K562 (cell line): ENCODE results near the gene PDE4A. TPM values are rescaled to one million over a fixed set of nuclear protein-coding genes. Genes with fewer than 3 reads are reported as not detected.

Experiments
- ARID3A ChIP-seq: IDR thresholded peaks from 2 replicates; pipeline ENCODE4 v1.6.1; 2012; ENCODE audit warnings: low read depth, low read length, improper control_type of control experiment, borderline replicate concordance
- CBX1 ChIP-seq: sonication (generic); IDR thresholded peaks from 2 replicates; pipeline ENCODE4 v1.6.1; 2016; ENCODE audit warnings: antibody characterized with exemption, low read depth, mild to moderate bottlenecking
- CEBPB ChIP-seq: fragments of 450-650 bp; IDR thresholded peaks from 2 replicates; pipeline ENCODE4 v1.6.1; 2016; ENCODE audit warnings: missing genetic modification characterization, missing compliant biosample characterization
- DLX4 ChIP-seq: fragments of 250-450 bp; sonication (Bioruptor Pico); IDR thresholded peaks from 2 replicates; pipeline ENCODE4 v1.6.1; 2021; ENCODE audit warnings: mild to moderate bottlenecking
- EP400 ChIP-seq: fragments of 450-650 bp; IDR thresholded peaks from 2 replicates; pipeline ENCODE4 v1.6.1; 2017; ENCODE audit warnings: antibody characterized with exemption, mild to moderate bottlenecking, moderate library complexity
- GTF2A2 ChIP-seq: IDR thresholded peaks from 2 replicates; pipeline ENCODE4 v1.6.1; 2016; ENCODE audit warnings: mild to moderate bottlenecking, missing genetic modification characterization, missing compliant biosample characterization
- HMGXB4 ChIP-seq: sonication (generic); formaldehyde crosslinking; IDR thresholded peaks from 2 replicates; pipeline ENCODE4 v1.8.1; 2023; ENCODE audit warnings: mild to moderate bottlenecking, missing genetic modification reagents
- HNRNPL ChIP-seq: fragments of 200-400 bp; formaldehyde crosslinking; IDR thresholded peaks from 2 replicates; pipeline ENCODE4 v1.6.1; 2017; ENCODE audit warnings: low read depth, mild to moderate bottlenecking, low read length
- NCOA2 ChIP-seq, 2 experiments: fragments of 450-650 bp; IDR thresholded peaks; 2 replicates each; pipeline ENCODE4 v1.6.1; 2018; ENCODE audit warnings: mild to moderate bottlenecking in 2 of 2, moderate library complexity in 1 of 2; ENCODE audit not compliant: partially characterized antibody in 2 of 2
- NCOA4 ChIP-seq: fragments of 450-650 bp; IDR thresholded peaks from 2 replicates; pipeline ENCODE4 v1.6.1; 2018; ENCODE audit warnings: mild to moderate bottlenecking; ENCODE audit not compliant: partially characterized antibody
- PHF21A ChIP-seq: fragments of 450-650 bp; IDR thresholded peaks from 2 replicates; pipeline ENCODE4 v1.6.1; 2017; ENCODE audit warnings: low read depth, borderline replicate concordance
- POLR2AphosphoS2 ChIP-seq: IDR thresholded peaks from 2 replicates; pipeline ENCODE4 v1.6.1; 2012; ENCODE audit warnings: low read length, improper control_type of control experiment
- POLR2H ChIP-seq: IDR thresholded peaks from 2 replicates; pipeline ENCODE4 v1.6.1; 2016; ENCODE audit warnings: missing genetic modification characterization, low read depth, mild to moderate bottlenecking, control low read depth, missing compliant biosample characterization, moderate library complexity
- POU5F1 ChIP-seq: fragments of 150-350 bp; IDR thresholded peaks from 2 replicates; pipeline ENCODE4 v1.6.1; 2014; ENCODE audit warnings: borderline replicate concordance, low read length, low read depth, mild to moderate bottlenecking; ENCODE audit not compliant: partially characterized antibody
- PRMT5 ChIP-seq: sonication (generic); formaldehyde crosslinking; IDR thresholded peaks from 2 replicates; pipeline ENCODE4 v1.5.0; 2020; ENCODE audit warnings: missing genetic modification reagents
- RB1 ChIP-seq: fragments of 450-650 bp; IDR thresholded peaks from 2 replicates; pipeline ENCODE4 v1.6.1; 2017; ENCODE audit warnings: low read depth, mild to moderate bottlenecking
- SRF ChIP-seq, 2 experiments: fragments of 250-450, 450-650 bp in 1 of 2; sonication (Bioruptor Pico) in 1 of 2; sonication (generic) in 1 of 2; formaldehyde crosslinking; IDR thresholded peaks; 2 replicates each; pipeline versions ENCODE4 v1.5.0 to v1.5.1; 2020 to 2022; ENCODE audit warnings: mild to moderate bottlenecking in 1 of 2, missing genetic modification reagents in 1 of 2
- SRSF3 ChIP-seq: fragments of 200-400 bp; formaldehyde crosslinking; IDR thresholded peaks from 2 replicates; pipeline ENCODE4 v1.6.1; 2016; ENCODE audit warnings: mild to moderate bottlenecking, low read length, moderate library complexity; ENCODE audit not compliant: insufficient read depth
- SUPT5H ChIP-seq: fragments of 450-650 bp; IDR thresholded peaks from 2 replicates; pipeline ENCODE4 v1.6.1; 2016
- TCFL5 ChIP-seq: fragments of 250-450 bp; sonication (Bioruptor Pico); conservative IDR thresholded peaks from 2 replicates; pipeline ENCODE4 v1.6.1; 2021; ENCODE audit warnings: mild to moderate bottlenecking, moderate library complexity, matching md5 sums
- ZNF274 ChIP-seq: IDR thresholded peaks from 2 replicates; pipeline ENCODE4 v1.6.1; 2011; ENCODE audit warnings: low read depth, mild to moderate bottlenecking, low read length, moderate library complexity, borderline replicate concordance
- ZNF584 ChIP-seq: fragments of 200-800 bp; sonication (Bioruptor generic); IDR thresholded peaks from 2 replicates; pipeline ENCODE4 v1.6.1; 2016; ENCODE audit warnings: low read depth, mild to moderate bottlenecking, missing genetic modification characterization, missing compliant biosample characterization
- polyA plus RNA-seq, 8 experiments: library from polyadenylated mRNA; depleted of rRNA in 4 of 8; stranded (reverse) in 5 of 8; unstranded in 3 of 8; fragments of >200 nt; fragmentation: Nextera tagmentation in 2 of 8; fragmentation: Illumina TruSeq in 1 of 8; extraction: Ambion mirVana in 2 of 8; extraction: Trizol in 1 of 8; gene quantifications; 2 replicates each; pipeline versions ENCODE4 v1.2.1 to v1.2.3, GENCODE V29; 2011 to 2014; ENCODE audit warnings: inconsistent platforms in 1 of 8, missing spikeins in 1 of 8
- total RNA-seq, 7 experiments: library from RNA; depleted of rRNA in 6 of 7; stranded (reverse); fragments of >200 nt in 6 of 7; fragmentation: Illumina TruSeq in 2 of 7; extraction: Trizol in 2 of 7; gene quantifications; 2 replicates each; pipeline versions ENCODE4 v1.2.1 to v1.2.3, GENCODE V29; 2011 to 2021; ENCODE audit warnings: low replicate concordance in 1 of 7
- TF ChIP-seq, protein P1 (sequence below), 2 experiments: fragments of 450-650 bp in 1 of 2; sonication (generic) in 1 of 2; formaldehyde crosslinking in 1 of 2; IDR thresholded peaks in 1 of 2; conservative IDR thresholded peaks in 1 of 2; 2 replicates each; pipeline versions ENCODE4 v1.6.1 to v1.8.1; 2016 to 2023; ENCODE audit warnings: mild to moderate bottlenecking in 2 of 2, moderate library complexity in 2 of 2, inconsistent platforms in 1 of 2, missing genetic modification reagents in 1 of 2

The PDE4A gene
- total and polyA plus RNA-seq, 9 of the 15 experiments (the other 6 are each of a cell fraction or from before 2014, with no cell fraction given) = 0.66 to 26.9 (median 4.6) TPM

DNA sequence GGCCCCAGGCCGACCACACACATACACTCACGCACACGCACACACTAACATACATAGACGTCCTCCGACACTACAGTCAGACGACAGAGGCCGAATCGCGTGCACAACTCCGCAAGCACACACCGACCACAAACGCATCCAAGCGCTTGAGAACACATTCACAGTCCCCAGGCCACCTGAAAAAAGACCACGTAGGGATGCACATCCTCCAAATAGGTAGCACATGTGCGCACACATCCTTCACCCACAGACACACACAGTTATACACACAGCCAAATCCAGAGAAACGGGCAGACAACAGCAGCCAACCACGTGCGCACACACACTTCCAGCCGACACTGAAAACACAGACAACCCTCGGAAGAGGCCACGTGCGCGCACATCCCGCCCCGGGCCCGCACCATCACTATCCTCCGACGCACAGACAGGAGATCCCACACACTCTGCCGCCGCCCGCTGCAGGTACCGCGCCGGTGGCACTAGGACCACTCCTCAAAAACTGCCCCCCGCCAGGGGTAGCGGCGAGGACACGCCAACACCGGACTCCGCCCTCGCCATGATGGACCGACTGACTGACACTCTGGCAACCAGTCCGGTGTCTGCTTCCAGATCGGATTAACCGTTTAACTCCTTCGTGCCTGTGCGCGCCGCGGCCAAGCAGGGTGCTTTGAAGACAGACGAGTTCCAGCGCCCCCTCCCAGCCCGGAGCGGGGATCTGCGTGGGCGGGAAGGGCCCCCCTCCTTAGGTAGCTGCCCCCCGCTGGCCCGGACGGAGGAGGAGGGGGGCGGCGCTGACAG lies 493 bp upstream of the PDE4A start (continued):
- TF ChIP-seq HNRNPL (0 out of 2 replicates have a peak, but pooled peaks have one; percentile 36), RB1 (no peak), ZNF274 (no peak), PHF21A (peak; percentile 37; the same call in 1 of the 2 replicates), POLR2AphosphoS2 (no peak), POU5F1 (no peak), ZNF584 (CRISPR knock-in tag) (no peak), SRSF3 (no peak), DLX4 (CRISPR knock-in tag) (no peak), NCOA2 (IDR thresholded peaks at IDR 0.05; ENCODE audit: partially characterized antibody in 2 of 2) (no peak), ARID3A (no peak), SUPT5H (peak; percentile 76), GTF2A2 (tag) (no peak), CEBPB (tag) (no peak), SRF (CRISPR knock-in tag; IDR thresholded peaks at IDR 0.05) (no peak), POLR2H (tag) (no peak), CBX1 (no peak), PRMT5 (no peak), EP400 (peak; percentile 98), HMGXB4 (no peak), TCFL5 (CRISPR knock-in tag) (no peak), NCOA4 (no peak)
- TF ChIP-seq, protein P1, sequence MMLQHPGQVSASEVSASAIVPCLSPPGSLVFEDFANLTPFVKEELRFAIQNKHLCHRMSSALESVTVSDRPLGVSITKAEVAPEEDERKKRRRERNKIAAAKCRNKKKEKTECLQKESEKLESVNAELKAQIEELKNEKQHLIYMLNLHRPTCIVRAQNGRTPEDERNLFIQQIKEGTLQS (IDR thresholded peaks at IDR 0.05) = no peak
- TF ChIP-seq, protein P1 (CRISPR knock-in tag; conservative IDR thresholded peaks at IDR 0.05) = no peak
